Stimulated activated CD8-positive, alpha-beta memory T cell treated with anti-CD3 and anti-CD28 coated beads, Interleukin-4, amount 100 ng/mL, for 48 hours (primary cell): Measurements from ENCODE around the gene MB21D2.
A peak's percentile ranks its signal among the peaks of the same experiment; 100 is the strongest.
"Not testable (repeated sequence)": the region's sequence is repeated elsewhere in the genome, so short reads cannot be mapped to it uniquely, and the experiment has no call there.

Source experiments
- DNase-seq: peaks from one replicate; pipeline ENCODE4 v3.0.0-alpha.2; 2020

MB21D2 gene, protein sequence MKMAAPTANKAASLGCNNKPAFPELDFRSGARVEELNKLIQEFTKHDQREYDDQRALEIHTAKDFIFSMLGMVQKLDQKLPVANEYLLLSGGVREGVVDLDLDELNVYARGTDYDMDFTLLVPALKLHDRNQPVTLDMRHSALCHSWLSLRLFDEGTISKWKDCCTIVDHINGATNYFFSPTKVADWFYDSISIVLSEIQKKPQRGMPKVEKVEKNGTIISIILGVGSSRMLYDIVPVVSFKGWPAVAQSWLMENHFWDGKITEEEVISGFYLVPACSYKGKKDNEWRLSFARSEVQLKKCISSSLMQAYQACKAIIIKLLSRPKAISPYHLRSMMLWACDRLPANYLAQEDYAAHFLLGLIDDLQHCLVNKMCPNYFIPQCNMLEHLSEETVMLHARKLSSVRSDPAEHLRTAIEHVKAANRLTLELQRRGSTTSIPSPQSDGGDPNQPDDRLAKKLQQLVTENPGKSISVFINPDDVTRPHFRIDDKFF

DNA sequence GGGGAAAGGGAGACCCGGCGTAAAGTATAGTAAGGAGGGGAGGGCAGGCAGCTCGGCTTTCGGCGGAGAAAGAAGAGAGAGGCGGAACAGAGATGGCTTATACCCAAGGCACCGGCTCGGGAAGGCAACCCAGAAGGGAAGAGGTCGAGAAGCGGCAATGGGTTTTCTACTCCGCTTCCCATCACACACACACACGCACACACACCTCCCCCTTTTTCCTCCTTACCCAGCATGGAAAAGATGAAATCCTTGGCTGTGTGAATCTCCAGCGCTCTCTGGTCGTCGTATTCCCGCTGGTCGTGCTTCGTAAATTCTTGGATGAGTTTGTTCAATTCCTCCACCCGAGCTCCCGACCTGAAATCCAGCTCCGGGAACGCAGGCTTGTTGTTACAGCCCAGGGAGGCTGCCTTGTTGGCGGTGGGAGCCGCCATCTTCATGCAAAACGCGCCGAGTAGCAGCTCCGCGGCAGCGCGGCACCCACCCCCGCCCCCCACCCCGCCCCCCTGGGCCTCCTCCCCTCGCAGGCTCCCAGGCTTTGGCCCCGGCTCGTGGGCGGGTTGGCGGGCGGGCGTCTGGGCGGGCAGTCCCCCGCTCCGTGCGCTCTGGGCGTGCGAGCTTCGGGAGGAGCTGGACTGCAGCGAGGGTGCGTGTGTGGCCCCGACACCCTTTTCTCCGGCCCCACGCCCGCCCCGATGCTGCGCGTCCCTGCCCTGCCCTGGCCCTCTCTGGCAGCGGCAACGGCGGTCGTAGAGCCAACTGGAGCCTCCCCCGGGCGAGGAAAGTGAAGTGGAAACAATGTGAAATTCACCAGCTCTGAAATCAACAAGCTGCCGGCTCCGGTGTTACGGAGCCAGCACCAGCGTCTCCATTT is at the start of gene MB21D2:
TSS of gene MB21D2 (minus strand) at position 453 of the 871 bp plus-strand sequence. CDS start at position 437, 16 bp downstream.
- peak; percentile 66 for DNase-seq

DNA sequence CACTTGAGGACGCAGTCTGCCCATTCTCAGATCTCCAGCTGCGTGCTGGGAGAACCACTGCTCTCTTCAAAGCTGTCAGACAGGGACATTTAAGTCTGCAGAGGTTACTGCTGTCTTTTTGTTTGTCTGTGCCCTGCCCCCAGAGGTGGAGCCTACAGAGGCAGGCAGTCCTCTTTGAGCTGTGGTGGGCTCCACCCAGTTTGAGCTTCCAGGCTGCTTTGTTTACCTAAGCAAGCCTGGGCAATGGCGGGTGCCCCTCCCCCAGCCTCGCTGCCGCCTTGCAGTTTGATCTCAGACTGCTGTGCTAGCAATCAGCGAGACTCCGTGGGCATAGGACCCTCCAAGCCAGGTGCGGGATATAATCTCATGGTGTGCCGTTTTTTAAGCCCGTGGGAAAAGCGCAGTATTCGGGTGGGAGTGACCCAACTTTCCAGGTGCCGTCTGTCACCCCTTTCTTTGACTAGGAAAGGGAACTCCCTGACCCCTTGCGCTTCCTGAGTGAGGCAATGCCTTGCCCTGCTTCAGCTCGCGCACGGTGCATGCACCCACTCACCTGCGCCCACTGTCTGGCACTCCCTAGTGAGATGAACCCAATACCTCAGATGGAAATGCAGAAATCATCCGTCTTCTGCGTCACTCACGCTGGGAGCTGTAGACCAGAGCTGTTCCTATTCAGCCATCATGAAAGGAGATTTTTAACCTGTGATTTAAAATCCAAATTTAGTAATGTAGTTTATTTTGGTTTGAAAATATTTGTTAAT is 47.5 kb upstream of the MB21D2 start:
- not testable (repeated sequence) for DNase-seq

DNA sequence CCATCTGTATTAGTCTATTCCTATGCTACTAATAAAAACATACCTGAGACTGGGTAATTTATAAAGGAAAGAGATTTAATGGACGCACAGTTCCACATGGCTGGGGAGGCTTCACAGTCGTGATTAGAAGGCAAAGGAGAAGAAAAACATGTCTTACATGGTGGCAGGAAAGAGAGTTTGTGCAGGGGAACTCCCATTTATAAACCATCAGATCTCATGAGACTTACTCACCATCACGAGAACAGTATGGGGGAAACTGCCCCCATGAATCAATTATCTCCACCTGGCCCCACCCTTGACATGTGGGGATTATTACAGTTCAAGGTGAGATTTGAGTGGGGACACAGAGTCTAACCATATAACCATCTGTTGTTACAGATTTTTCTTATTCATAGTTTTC is 42.1 kb upstream of the MB21D2 start:
- DNase-seq: no peak

DNA sequence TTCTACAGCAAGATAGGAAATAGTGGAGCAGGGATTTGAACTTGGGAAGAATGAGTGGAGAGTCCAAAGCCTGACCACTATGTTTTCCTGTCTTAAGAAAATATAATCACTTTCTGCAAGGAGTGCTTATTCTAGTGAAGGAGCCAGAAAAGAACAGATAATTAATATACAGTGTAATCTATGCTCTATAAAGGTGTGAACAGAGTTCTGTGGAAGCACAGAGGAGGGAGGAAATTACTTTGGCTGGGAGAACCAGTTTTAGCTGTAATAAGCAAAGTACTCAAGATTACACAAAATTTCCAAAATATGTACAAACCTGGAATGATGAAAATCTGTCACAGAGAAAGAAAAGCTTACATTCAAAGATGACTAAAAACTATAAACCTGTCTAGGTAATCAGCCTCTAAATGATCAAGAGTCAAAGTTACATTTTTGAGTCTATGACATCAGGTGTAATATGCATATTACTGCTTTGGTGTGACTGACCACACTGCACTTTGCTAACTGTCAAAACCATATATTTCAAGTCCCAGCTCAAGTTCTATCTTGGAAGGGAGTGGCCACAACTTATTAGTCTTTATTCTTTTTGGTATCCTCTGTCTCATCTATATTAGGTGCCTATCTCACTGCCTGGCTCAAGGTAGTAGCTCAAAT is 40.7 kb upstream of the MB21D2 start:
- DNase-seq: no peak

DNA sequence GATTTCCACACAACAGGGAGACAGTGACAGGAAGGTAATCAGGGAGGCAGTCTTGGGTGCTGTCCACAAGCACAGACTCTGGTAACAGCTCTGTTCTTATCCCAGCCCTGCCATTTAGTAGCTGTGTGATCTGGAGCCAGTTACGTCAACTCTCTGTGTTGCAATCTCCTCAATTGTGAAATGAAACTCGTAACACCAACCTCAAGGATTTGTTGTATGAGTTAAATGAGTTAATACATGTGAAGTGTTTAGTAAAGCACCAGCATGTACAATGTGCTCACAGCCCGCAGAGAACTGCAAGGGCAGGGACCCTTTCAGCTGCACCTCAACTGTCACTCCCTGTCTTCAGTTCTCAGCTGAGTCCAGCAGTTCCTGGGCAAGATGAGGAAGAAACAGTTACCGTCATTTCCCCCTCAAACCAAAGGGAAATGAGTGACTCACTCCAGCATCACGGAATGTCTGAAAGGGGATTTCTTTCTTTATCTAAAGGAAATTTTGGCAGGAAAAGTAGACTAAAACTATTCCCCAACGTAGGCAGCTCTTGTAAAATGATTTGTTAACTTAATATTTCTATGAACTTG is 39.9 kb upstream of the MB21D2 start:
- peak; percentile 28 for DNase-seq

DNA sequence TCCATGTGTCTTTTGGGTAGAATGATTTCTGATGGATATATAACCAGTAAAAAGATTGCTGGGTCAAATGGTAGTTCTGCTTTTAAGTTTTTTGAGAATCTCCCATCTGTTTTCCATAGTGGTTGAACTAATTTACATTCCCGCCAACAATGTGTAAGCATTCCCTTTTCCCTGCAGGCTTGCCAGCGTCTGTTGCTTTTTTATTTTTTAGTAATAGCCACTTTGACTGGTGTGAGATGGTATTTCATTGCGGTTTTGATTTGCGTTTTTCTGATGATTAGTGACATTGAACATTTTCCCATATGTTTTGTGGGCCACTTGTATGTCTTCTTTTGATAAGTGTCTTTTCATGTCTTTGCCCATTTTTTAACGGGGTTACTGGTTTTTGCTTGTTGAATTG is 36.3 kb upstream of the MB21D2 start:
- no peak for DNase-seq

DNA sequence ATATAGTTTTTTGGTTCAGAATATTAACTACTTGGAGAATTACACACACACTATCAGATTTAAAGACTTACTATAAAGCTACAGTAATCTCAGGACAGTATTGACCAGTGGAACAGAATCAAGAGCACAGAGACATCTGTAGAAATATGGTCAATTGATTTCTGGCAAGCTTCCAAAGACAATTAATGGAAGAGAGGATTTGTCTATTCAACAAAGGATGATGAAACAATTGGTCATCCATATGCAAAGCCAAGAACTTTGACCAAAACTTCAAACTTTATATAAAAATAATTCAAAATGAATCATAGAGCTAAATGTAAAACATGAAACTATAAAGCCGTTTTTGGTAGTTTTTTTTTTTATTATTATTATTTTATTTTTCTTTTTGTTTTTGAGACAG is 29.8 kb upstream of the MB21D2 start:
- no peak for DNase-seq

DNA sequence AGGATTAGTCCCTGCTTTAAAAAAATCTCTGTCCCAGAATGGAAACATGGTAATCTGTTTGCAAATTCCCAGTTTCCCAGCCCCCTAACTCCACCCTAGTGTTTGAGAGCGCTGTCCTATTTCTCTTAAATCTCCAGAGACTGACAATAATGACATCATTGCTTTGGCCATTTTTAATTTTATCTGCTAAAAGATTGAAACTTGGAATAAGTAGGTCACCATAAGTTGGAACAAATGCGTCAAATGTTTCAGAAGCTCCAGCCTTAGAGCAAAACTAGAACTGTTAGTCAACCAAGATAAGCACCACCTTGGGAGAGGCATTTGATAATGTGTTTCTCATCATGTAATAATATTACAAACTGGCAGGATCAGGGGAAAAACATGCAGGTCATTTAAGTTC is 25.7 kb upstream of the MB21D2 start:
- DNase-seq: no peak

DNA sequence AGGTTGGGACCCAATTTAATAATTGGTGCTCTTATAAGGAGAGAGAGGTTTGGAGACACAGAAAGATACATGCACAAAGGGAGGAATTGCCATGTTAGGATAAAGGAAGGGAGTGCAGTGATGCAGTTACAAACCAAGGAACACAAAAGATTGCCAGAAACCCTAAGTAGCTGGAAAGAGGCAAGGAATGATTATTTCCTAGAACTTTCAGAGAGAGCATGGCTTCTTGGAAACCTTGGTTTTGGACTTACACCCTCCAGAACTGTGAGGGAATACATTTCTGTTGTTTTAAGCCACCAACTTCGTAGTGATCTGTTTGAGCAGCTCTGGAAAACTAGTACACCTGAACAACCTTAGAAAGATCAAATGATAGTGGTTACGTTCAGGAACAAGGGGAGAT is 25.0 kb upstream of the MB21D2 start:
- DNase-seq: no peak

DNA sequence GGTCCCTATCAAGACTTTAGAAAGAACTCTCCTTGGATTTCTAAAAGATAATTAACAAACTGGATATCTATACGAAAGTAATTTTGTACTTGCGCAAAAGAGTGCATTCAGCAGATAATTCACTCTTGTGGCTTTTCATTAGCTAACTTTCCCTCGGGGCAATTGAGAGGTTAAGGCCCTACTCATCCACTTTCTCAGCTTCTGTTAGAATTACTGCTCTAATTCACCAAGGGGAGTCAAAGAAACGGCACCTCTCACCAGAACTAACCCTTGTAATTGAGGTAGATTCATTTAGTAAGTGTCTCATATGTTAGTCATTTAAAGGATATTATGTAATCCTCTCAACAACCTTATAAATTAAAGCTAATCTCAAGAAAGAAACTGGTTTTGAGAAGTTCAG is 22.5 kb upstream of the MB21D2 start:
- no peak for DNase-seq

DNA sequence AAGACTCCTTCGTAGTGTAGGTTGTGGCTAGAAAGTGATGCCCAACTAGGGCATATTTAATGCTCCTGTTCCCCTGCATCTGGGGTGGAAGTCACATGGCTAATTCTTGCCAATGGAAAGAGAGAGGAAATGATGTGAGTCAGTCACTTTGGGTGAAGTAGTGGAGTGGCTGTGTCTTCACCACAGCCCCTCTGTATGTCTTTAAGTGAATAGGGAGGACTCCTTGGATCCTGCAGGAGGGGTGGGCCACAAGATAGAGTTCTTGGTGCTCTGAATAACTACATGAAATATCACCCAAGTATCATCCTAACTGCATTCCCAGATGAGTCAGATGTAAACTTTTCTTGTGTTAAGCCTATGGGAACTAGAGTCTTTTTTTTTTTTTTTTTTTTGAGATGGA is 17.8 kb upstream of the MB21D2 start:
- DNase-seq: no peak

DNA sequence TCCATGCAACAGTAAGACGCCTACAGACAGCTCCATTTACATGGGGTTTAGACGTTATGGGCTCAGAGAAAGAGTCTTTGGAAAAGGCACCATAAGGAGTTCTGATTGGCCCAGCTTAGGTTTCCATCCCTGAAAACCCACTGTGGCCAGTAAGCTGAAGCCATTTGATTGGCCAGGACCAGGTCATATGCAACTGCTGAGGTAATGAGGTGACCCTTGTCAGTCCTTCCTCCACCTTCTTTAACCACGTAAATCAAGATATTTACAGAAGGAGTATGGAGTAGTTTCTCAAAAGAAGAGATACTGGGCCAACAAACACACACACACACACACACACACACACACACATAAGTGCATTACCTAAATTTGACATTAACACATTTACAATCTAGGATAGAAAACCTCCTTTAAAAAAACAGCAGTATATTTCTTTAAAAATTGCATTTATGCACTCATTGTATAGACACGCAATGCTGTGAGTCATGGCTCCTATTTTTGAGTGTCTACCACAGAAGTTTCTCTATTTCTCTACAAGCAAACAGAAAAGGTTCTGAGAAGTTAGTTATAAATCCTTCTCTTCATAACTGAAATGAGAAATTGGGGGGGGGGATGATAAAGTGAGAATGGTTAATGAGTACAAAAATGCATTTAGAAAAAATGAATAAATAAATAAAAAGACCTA is 16.3 kb upstream of the MB21D2 start:
- no peak for DNase-seq

DNA sequence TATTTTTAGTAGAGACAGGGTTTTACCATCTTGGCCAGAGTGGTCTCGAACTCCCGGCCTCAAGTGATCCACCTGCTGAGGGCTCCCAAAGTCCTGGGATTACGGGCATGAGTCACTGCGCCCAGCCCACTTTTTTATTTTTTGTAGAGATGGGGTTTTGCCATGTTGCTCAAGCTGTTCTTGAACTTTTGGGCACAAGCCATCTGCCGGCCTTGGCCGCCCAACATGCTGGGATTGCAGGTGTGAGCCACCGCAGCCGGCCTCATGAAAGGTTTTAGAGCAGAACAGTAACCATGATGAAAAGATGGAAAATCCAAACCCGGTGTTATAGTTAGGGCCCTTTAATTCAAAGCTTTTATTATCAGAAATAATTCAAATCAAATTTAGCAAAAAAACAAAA is 15.6 kb upstream of the MB21D2 start:
- no peak for DNase-seq

DNA sequence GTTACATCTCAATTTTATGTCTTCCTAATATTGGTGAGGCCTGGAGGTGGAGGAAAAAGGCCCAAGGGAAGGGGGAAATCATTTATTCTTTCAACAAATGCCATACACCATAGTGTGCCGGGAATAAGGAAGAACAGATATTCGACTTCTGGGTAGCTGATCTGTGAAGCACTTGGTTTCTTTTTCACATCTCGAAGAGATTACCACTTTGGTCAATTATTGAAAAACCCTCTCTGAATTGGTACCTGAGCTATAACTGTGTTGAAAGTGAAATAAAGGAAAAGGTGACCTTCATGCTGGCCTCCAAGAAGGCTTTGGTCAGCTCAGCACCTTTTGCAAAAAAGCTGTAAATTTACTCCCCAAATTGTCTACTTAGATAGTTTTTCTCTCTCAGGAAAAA is 14.2 kb upstream of the MB21D2 start:
- no peak for DNase-seq

DNA sequence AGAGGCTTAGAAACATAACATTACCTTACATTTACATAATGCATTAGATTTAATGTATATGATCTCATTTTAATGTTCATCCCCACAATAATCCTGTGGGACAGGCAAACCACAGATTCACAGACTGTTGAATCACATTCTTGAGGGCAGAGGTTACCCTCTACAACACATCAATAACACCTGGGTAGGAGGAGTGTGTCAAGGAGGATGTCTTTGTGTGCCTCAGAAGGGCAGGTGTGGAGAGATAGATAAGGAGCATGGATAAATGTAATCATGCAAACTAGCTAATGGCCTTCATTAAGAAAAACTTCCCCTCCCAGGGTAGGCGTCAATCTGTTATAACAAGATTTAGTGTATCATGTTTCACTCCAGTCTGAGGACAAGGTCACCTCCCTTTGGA is 12.9 kb upstream of the MB21D2 start:
- no peak for DNase-seq

DNA sequence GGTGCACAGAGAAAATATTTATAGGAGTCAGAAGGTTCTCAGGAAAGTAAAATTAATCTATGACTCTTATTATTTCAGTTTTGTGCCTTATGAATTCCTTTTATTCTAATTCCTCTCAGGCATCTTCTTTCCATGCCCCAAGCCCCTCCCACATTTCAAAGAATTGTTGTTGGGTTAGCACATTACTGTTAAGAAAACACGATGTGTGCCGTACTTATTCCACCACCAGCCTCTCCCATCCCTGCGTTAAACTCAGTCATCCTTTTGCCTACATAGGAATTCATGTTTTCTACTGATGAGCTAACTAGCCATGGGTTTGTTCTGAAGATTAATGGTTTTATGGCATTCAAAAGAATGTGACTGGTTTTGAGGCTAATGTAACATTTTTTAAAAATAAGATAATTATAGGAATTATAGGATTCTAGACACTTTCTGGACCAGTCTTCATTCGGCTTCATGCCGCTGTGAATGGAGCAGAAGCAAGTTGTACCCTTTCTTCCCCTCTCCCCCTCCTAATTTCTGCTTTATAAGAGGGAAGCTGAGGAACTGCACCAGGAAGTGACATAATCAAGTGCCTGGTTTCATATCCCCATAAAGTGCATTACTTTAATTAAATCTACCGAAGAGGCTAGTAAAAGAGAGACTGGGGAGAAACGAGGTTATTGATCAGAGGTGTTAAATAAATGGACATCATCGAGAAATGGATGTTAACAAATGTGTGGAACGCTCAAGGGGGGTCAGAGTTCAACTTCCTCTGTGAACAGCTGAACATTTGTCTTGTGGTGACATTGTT is 12.3 kb upstream of the MB21D2 start:
- DNase-seq: no peak

DNA sequence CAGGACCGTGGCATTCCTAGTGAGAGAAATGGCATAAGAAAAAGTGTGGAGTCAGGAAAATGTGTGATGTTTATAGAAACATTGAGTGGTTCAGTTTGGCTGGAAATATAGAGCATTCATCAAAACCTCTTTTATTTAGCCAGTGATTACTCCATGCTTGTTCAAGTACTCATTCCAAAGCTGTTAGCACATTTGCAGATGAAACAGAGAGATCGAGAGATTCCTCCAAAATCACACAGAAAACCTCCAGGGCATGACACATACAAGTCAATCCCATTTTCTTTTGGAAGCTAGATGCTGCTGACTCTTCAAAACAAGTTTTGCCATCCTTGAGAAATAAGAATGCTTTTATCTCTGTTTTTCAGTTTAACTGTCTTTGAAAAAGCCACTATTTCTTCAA is 11.5 kb upstream of the MB21D2 start:
- DNase-seq: no peak

DNA sequence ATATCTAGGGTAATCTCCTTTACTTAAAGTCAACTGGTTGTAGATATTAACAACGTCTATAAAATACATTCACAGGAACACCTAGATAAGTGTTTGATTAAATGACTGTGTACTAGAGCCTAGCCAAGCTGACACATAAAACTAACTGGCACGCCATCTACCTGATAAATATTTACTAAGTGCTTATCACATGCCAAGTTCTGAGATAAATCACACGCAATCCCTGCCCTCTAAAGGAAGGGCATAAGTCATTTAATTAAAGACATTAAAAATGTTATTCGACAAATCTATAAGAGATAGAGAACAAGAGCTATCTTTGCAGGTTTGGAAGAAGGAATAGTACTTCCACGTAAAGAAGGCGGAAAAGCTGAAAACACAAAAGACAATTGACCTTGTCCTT is 11.1 kb upstream of the MB21D2 start:
- no peak for DNase-seq

DNA sequence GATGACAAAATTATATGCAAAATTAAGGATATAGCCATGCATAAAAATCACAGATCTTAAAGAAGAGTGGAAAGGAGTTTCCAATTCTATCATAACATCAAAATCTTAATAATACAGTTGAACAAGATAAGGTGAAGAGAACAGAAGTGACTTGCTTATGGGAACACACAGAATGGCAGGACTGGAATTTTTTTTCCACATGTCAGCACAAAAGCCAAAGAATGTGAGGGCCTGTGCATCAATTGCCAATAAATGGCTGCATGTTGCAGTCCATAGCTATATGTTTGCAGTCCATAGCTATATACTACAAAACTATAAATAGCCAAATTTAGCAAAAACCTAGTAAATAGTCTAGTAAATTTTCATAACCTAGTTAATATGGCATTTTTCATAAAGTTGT is 10.4 kb upstream of the MB21D2 start:
- DNase-seq: no peak

DNA sequence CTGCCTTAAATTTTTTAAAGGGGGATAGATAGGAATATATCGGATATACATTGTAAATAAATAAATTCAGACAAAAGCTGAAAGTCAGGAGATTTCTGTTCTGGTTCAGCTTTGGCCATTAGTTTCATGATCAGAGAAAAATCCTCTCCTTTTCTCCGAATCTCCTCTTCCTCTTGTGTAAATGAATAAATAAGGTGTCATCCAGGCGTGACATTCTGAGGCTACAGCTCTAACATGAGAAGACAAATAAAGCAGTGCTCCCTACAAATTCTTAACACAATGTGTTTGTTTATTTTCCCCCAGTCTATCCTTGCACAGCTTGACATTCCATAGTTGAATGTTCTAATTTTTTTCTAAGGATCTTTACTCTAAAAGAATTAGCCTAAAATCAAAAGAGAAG is 9.4 kb upstream of the MB21D2 start:
- no peak for DNase-seq

DNA sequence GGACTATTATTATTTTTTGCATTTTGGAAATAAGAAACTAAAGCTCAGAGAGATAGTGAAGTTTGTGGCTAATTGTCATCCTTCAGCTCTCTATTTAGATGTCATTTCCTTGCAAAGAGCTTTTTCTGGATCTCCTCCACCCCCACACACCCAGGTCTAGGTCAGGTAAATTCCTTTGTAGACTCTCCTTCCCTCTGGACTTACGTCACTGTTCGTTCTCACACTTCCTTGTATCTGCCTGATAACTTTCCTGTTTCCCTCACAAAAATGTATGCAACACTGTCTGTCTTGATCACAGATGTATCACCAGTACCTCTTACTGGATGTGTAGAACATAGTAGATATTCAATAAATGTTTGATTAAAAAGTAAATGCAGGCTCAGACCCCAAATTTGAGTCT is 6.1 kb upstream of the MB21D2 start:
- no peak for DNase-seq
